ENCODE results near the gene TPMT.

The TPMT gene

DNA sequence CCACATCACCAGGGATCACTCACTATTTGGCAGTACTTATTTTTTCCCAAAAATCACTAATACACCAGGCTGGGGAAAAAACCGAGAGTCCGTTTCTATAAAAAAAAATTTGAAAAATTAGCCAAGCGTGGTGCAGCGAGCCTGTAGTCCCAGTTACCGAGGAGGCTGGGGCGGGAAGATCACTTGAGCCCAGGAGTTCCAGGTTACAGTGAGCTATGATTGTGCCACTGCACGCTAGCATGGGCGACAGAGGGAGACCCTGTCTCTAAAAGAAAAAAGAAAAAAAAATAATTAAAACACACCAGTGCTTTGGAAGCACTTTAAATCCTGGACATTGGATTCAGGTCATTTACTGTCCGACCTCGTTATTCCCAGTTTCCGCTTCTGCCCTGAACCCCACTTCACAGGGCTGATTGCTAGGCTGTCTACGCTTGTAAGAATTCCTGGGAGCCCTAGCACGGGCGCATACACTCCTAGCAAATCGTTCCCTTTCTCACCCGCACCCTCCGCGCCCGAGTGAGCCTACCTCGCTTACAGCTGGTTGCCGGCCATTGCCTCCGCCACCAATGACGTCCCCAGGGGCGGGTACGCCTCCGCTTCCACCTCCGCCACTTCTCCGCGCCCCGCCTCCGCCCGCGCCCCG, at the start of gene TPMT:
TPMT (minus strand) TSS at position 571 of the 643 bp plus-strand sequence. CDS start 5,950 bp downstream, outside the sequence.
- Histone ChIP-seq H3K4me1 (ENCODE audit: control insufficient read depth, insufficient read depth, low read length) (0 out of 2 replicates have a peak, but pooled peaks cover 1% of the 10 kb centered on the region), H3K9me3 (ENCODE audit: control insufficient read depth, insufficient read depth, low read length) (no peaks in the 10 kb centered on the region), H3K36me3 (ENCODE audit: control insufficient read depth, insufficient read depth, low read length) (no peaks in the 10 kb centered on the region), H3K4me3 (ENCODE audit: low read length) (peak within 1 kb of the TSS; percentile 98), H3K27ac (ENCODE audit: low read length) (no peak within 1 kb of the TSS), H3K27me3 (ENCODE audit: control insufficient read depth, insufficient read depth, low read length) (no peaks in the 10 kb centered on the region)
- peak; percentile 41 for DNase-seq (ENCODE audit: low read depth, low spot score)
- WGBS (ENCODE audit: insufficient coverage, insufficient read length) = no CpG with 5 or more reads among the region's 34 CpGs

DNA sequence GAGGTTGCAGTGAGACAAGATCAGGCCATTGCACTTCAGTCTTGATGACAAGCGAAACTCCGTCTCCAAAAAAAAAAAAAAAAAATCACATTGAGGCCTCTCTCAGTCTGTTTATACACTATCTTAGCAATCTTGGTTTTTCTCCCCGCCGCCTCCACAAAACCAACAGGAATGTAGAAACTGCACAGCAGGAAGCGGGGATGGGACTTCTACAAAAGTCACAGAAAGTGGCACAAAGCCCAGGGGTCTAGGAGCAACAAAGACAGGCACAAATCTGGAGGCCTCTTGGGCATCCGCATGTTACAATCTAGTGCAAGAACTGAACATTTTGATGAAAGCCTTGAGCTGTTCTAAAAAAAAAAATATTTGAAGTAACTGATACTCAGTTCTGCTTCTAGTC, 48.9 kb upstream of the TPMT start:
- Histone ChIP-seq H3K4me1 (ENCODE audit: control insufficient read depth, insufficient read depth, low read length) (0 out of 2 replicates have a peak, but pooled peaks cover 1% of the 10 kb centered on the region), H3K4me3 (ENCODE audit: low read length) (no peak overlapping the region), H3K27ac (ENCODE audit: low read length) (no peak overlapping the region), H3K9me3 (ENCODE audit: control insufficient read depth, insufficient read depth, low read length) (no peaks in the 10 kb centered on the region), H3K36me3 (ENCODE audit: control insufficient read depth, insufficient read depth, low read length) (no peaks in the 10 kb centered on the region), H3K27me3 (ENCODE audit: control insufficient read depth, insufficient read depth, low read length) (no peaks in the 10 kb centered on the region)
- DNase-seq (ENCODE audit: low read depth, low spot score) = no peak
- WGBS (ENCODE audit: insufficient coverage, insufficient read length) = no CpG with 5 or more reads among the region's 6 CpGs

GRCh38 chr6:18192026-18192425, 37.1 kb upstream of the TPMT start:
- no peak for DNase-seq (ENCODE audit: low read depth, low spot score)
- WGBS (ENCODE audit: insufficient coverage, insufficient read length) = no CpG with 5 or more reads among the region's 3 CpGs
- H3K27ac ChIP-seq (ENCODE audit: low read length) = no peak overlapping the region
- no peak overlapping the region for H3K4me3 ChIP-seq (ENCODE audit: low read length)
- H3K4me1 ChIP-seq (ENCODE audit: control insufficient read depth, insufficient read depth, low read length) = peaks cover 1% of the 10 kb centered on the region; the same call in 1 of the 2 replicates
- H3K36me3 ChIP-seq (ENCODE audit: control insufficient read depth, insufficient read depth, low read length) = no peaks in the 10 kb centered on the region
- H3K9me3 ChIP-seq (ENCODE audit: control insufficient read depth, insufficient read depth, low read length) = no peaks in the 10 kb centered on the region
- no peaks in the 10 kb centered on the region for H3K27me3 ChIP-seq (ENCODE audit: control insufficient read depth, insufficient read depth, low read length)

GRCh38 chr6:18189196-18189595, 34.3 kb upstream of the TPMT start:
- WGBS (ENCODE audit: insufficient coverage, insufficient read length) = no CpG with 5 or more reads among the region's 2 CpGs
- H3K27ac ChIP-seq (ENCODE audit: low read length) = no peak overlapping the region
- DNase-seq (ENCODE audit: low read depth, low spot score) = no peak
- H3K36me3 ChIP-seq (ENCODE audit: control insufficient read depth, insufficient read depth, low read length) = no peaks in the 10 kb centered on the region
- no peaks in the 10 kb centered on the region for H3K27me3 ChIP-seq (ENCODE audit: control insufficient read depth, insufficient read depth, low read length)
- H3K9me3 ChIP-seq (ENCODE audit: control insufficient read depth, insufficient read depth, low read length) = no peaks in the 10 kb centered on the region
- H3K4me1 ChIP-seq (ENCODE audit: control insufficient read depth, insufficient read depth, low read length) = 0 out of 2 replicates have a peak, but pooled peaks cover 1% of the 10 kb centered on the region
- H3K4me3 ChIP-seq (ENCODE audit: low read length) = no peak overlapping the region

DNA sequence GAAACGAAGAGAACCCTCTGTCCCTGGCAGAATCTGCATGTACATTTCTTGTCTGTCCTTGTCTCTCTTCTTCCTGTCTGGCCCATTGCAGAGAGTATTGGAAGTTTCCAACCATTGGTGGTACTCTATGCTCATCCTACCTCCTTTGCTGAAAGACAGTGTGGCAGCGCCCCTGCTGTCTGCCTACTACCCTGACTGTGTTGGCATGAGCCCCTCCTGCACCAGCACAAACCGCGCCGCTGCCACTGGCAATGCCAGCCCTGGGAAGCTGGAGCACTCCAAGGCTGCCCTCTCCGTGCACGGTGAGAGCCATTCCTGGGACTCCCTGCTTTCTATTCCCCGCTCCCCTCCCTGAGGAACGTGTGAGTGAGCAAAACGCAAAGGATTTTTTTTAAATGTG, 32.8 kb upstream of the TPMT start:
- H3K4me1 ChIP-seq (ENCODE audit: control insufficient read depth, insufficient read depth, low read length) = 0 out of 2 replicates have a peak, but pooled peaks cover 1% of the 10 kb centered on the region
- H3K27ac ChIP-seq (ENCODE audit: low read length) = no peak overlapping the region
- H3K4me3 ChIP-seq (ENCODE audit: low read length) = no peak overlapping the region
- H3K36me3 ChIP-seq (ENCODE audit: control insufficient read depth, insufficient read depth, low read length) = no peaks in the 10 kb centered on the region
- H3K9me3 ChIP-seq (ENCODE audit: control insufficient read depth, insufficient read depth, low read length) = no peaks in the 10 kb centered on the region
- DNase-seq (ENCODE audit: low read depth, low spot score) = no peak
- no peaks in the 10 kb centered on the region for H3K27me3 ChIP-seq (ENCODE audit: control insufficient read depth, insufficient read depth, low read length)
- no CpG with 5 or more reads among the region's 10 CpGs for WGBS (ENCODE audit: insufficient coverage, insufficient read length)

GRCh38 chr6:18186540-18187250, 31.8 kb upstream of the TPMT start:
- Histone ChIP-seq H3K9me3 (ENCODE audit: control insufficient read depth, insufficient read depth, low read length) (no peaks in the 10 kb centered on the region), H3K4me1 (ENCODE audit: control insufficient read depth, insufficient read depth, low read length) (0 out of 2 replicates have a peak, but pooled peaks cover 1% of the 10 kb centered on the region), H3K27ac (ENCODE audit: low read length) (no peak overlapping the region), H3K36me3 (ENCODE audit: control insufficient read depth, insufficient read depth, low read length) (no peaks in the 10 kb centered on the region), H3K27me3 (ENCODE audit: control insufficient read depth, insufficient read depth, low read length) (no peaks in the 10 kb centered on the region), H3K4me3 (ENCODE audit: low read length) (no peak overlapping the region)
- DNase-seq (ENCODE audit: low read depth, low spot score) = no peak
- WGBS (ENCODE audit: insufficient coverage, insufficient read length) = no CpG with 5 or more reads among the region's 4 CpGs

- DNase-seq (ENCODE audit: low read depth, low spot score) = peak; percentile 55
- Histone ChIP-seq H3K27me3 (ENCODE audit: control insufficient read depth, insufficient read depth, low read length) (no peaks in the 10 kb centered on the region), H3K36me3 (ENCODE audit: control insufficient read depth, insufficient read depth, low read length) (no peaks in the 10 kb centered on the region), H3K4me1 (ENCODE audit: control insufficient read depth, insufficient read depth, low read length) (0 out of 2 replicates have a peak, but pooled peaks cover 1% of the 10 kb centered on the region), H3K9me3 (ENCODE audit: control insufficient read depth, insufficient read depth, low read length) (no peaks in the 10 kb centered on the region), H3K27ac (ENCODE audit: low read length) (no peak overlapping the region), H3K4me3 (ENCODE audit: low read length) (no peak overlapping the region)
- WGBS (ENCODE audit: insufficient coverage, insufficient read length) = no CpG with 5 or more reads among the region's 2 CpGs
These were observed 31.2 kb upstream of the TPMT start for GRCh38 chr6:18186033-18186432.

DNA sequence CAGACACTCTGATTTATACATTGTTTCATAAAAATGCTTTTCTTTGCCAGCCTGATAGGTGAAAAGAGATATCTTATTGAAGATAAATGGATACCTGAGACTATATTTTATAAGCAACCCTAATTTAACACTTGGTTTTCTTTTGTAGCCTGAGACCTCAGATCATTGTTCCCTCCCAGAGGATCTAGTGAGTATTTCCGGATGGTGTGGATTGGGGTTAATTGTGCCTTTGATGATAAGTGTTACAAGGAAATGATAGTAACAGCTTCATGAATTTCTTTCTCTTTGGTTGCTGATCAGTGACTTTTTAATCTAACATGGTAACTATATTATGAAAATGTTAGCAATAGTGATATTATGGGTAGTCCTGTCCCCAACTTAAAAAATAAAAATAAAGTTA, 30.7 kb upstream of the TPMT start:
- Histone ChIP-seq H3K4me1 (ENCODE audit: control insufficient read depth, insufficient read depth, low read length) (0 out of 2 replicates have a peak, but pooled peaks cover 1% of the 10 kb centered on the region), H3K4me3 (ENCODE audit: low read length) (no peak overlapping the region), H3K9me3 (ENCODE audit: control insufficient read depth, insufficient read depth, low read length) (no peaks in the 10 kb centered on the region), H3K27me3 (ENCODE audit: control insufficient read depth, insufficient read depth, low read length) (no peaks in the 10 kb centered on the region), H3K27ac (ENCODE audit: low read length) (no peak overlapping the region), H3K36me3 (ENCODE audit: control insufficient read depth, insufficient read depth, low read length) (no peaks in the 10 kb centered on the region)
- no peak for DNase-seq (ENCODE audit: low read depth, low spot score)
- no CpG with 5 or more reads among the region's 1 CpG for WGBS (ENCODE audit: insufficient coverage, insufficient read length)

DNA sequence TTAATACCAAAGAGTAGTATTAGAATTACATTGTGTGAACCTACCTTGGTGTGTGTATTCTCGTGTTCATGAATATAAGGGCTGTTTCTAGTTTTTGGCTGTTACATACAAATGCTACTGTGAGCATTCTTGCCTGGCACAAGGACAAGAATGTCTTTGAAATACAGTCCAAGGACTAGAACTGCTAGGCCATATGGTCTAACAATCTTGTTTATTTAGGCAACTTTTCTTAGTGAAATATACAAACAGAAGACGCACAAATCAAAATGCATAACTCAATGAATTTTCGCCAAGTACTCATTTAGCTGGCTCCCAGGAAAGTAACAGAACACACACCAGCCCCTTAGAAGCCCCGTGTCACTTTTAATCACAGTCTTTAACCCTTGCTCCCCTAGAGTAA, 28.9 kb upstream of the TPMT start:
- Histone ChIP-seq H3K36me3 (ENCODE audit: control insufficient read depth, insufficient read depth, low read length) (no peaks in the 10 kb centered on the region), H3K4me1 (ENCODE audit: control insufficient read depth, insufficient read depth, low read length) (0 out of 2 replicates have a peak, but pooled peaks cover 1% of the 10 kb centered on the region), H3K27me3 (ENCODE audit: control insufficient read depth, insufficient read depth, low read length) (no peaks in the 10 kb centered on the region), H3K27ac (ENCODE audit: low read length) (no peak overlapping the region), H3K4me3 (ENCODE audit: low read length) (no peak overlapping the region), H3K9me3 (ENCODE audit: control insufficient read depth, insufficient read depth, low read length) (no peaks in the 10 kb centered on the region)
- no peak for DNase-seq (ENCODE audit: low read depth, low spot score)
- no CpG with 5 or more reads among the region's 4 CpGs for WGBS (ENCODE audit: insufficient coverage, insufficient read length)

DNA sequence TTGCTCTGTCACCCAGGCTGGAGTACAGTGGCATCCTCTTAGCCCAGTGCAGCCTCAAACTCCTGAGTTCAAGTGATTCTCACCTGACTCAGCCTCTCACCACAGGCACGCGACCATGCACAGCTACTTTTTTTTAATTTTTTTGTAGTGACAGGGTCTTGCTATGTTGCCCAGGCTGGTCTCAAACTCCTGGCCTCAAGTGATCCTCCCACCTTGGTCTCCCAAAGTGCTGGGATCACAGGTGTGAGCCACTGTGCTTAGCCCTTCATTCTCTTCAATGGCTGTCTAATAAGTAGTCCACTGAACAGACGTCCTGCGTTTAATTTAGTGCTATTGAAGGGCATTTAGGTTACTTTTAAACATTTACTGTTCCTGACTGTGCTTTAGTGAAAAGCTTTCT, 27.7 kb upstream of the TPMT start:
- H3K4me1 ChIP-seq (ENCODE audit: control insufficient read depth, insufficient read depth, low read length) = 0 out of 2 replicates have a peak, but pooled peaks cover 1% of the 10 kb centered on the region
- no peak overlapping the region for H3K4me3 ChIP-seq (ENCODE audit: low read length)
- WGBS (ENCODE audit: insufficient coverage, insufficient read length) = no CpG with 5 or more reads among the region's 4 CpGs
- H3K27ac ChIP-seq (ENCODE audit: low read length) = no peak overlapping the region
- no peaks in the 10 kb centered on the region for H3K36me3 ChIP-seq (ENCODE audit: control insufficient read depth, insufficient read depth, low read length)
- no peaks in the 10 kb centered on the region for H3K27me3 ChIP-seq (ENCODE audit: control insufficient read depth, insufficient read depth, low read length)
- no peak for DNase-seq (ENCODE audit: low read depth, low spot score)
- no peaks in the 10 kb centered on the region for H3K9me3 ChIP-seq (ENCODE audit: control insufficient read depth, insufficient read depth, low read length)

Measured in iPS DF 6.9 (cell line).